Astrocyte (in vitro differentiated cells and primary cell): Measurements from ENCODE around the gene ATP12A. TPM values are rescaled to one million over a fixed set of nuclear protein-coding genes. Genes with fewer than 3 reads are reported as not detected.

Experiments
- DNase-seq: peaks from one replicate; pipeline ENCODE4 v3.0.0-alpha.2; 2010; ENCODE audit warnings: low read depth
- FAIRE-seq: peaks from 2 replicates; lab custom pipeline; 2011; peaks lifted over from hg19 to GRCh38; lab: Jason Lieb, UNC
- H2AFZ ChIP-seq: 2 replicates; pipeline ENCODE4 v1.6.0; 2012; ENCODE audit warnings: low read depth, low read length, inconsistent platforms
- H3K27ac ChIP-seq: 2 replicates; pipeline ENCODE4 v1.5.1; 2011; ENCODE audit warnings: low read depth, low read length, inconsistent platforms
- H3K27me3 ChIP-seq: 2 replicates; pipeline ENCODE4 v1.6.0; 2011; ENCODE audit warnings: low read length, inconsistent platforms; ENCODE audit not compliant: insufficient read depth
- H3K36me3 ChIP-seq: 2 replicates; pipeline ENCODE4 v1.5.1; 2011; ENCODE audit warnings: low read length, inconsistent platforms; ENCODE audit not compliant: insufficient read depth
- H3K4me1 ChIP-seq: 2 replicates; pipeline ENCODE4 v1.5.1; 2011; ENCODE audit warnings: low read length, inconsistent platforms; ENCODE audit not compliant: insufficient read depth
- H3K4me2 ChIP-seq: 2 replicates; pipeline ENCODE4 v1.6.0; 2012; ENCODE audit warnings: low read length, inconsistent platforms
- H3K4me3 ChIP-seq: 2 replicates; pipeline ENCODE4 v1.5.1; 2011; ENCODE audit warnings: low read depth, mild to moderate bottlenecking, low read length, inconsistent platforms; ENCODE audit not compliant: insufficient read depth
- H3K79me2 ChIP-seq: 2 replicates; pipeline ENCODE4 v1.6.0; 2012; ENCODE audit warnings: mild to moderate bottlenecking, low read length, inconsistent platforms; ENCODE audit not compliant: insufficient read depth
- H3K9ac ChIP-seq: 2 replicates; pipeline ENCODE4 v1.6.0; 2012; ENCODE audit warnings: mild to moderate bottlenecking, low read length, inconsistent platforms
- H3K9me3 ChIP-seq: 2 replicates; pipeline ENCODE4 v1.5.1; 2012; ENCODE audit warnings: low read depth, mild to moderate bottlenecking, low read length, inconsistent platforms; ENCODE audit not compliant: insufficient read depth
- H4K20me1 ChIP-seq: 2 replicates; pipeline ENCODE4 v1.6.0; 2012; ENCODE audit warnings: low read length, inconsistent platforms; ENCODE audit not compliant: insufficient read depth
- H3K27ac Mint-ChIP-seq: one replicate; pipeline ENCODE4 v1.8.0; 2021; ENCODE audit warnings: mild to moderate bottlenecking, mixed read lengths; ENCODE audit not compliant: unreplicated experiment
- H3K27me3 Mint-ChIP-seq: one replicate; pipeline ENCODE4 v1.8.0; 2021; ENCODE audit warnings: low read depth, mixed read lengths; ENCODE audit not compliant: unreplicated experiment
- H3K36me3 Mint-ChIP-seq: one replicate; pipeline ENCODE4 v1.8.0; 2021; ENCODE audit warnings: low read depth, mixed read lengths; ENCODE audit not compliant: unreplicated experiment
- H3K4me1 Mint-ChIP-seq: one replicate; pipeline ENCODE4 v1.8.0; 2021; ENCODE audit warnings: low read depth, mixed read lengths; ENCODE audit not compliant: unreplicated experiment
- H3K4me3 Mint-ChIP-seq: one replicate; pipeline ENCODE4 v1.8.0; 2021; ENCODE audit warnings: mild to moderate bottlenecking, moderate library complexity, mixed read lengths; ENCODE audit not compliant: unreplicated experiment
- H3K9me3 Mint-ChIP-seq: one replicate; pipeline ENCODE4 v1.8.0; 2021; ENCODE audit warnings: mild to moderate bottlenecking, mixed read lengths; ENCODE audit not compliant: unreplicated experiment
- EZH2 ChIP-seq: IDR thresholded peaks from 2 replicates; pipeline ENCODE4 v1.6.1; 2012; ENCODE audit warnings: mild to moderate bottlenecking, low read length, inconsistent platforms; ENCODE audit not compliant: insufficient read depth
- total RNA-seq: library from RNA; stranded (reverse); gene quantifications from 2 replicates; pipeline ENCODE4 v1.2.1, GENCODE V29; 2021
- TF ChIP-seq, protein P1 (sequence below): IDR thresholded peaks from 2 replicates; pipeline ENCODE4 v1.5.1; 2011; ENCODE audit warnings: low read depth, mild to moderate bottlenecking, inconsistent platforms, low read length, moderate library complexity; ENCODE audit not compliant: insufficient read depth

The ATP12A gene
- total RNA-seq, 1 donor from 2014 or later = not detected

DNA sequence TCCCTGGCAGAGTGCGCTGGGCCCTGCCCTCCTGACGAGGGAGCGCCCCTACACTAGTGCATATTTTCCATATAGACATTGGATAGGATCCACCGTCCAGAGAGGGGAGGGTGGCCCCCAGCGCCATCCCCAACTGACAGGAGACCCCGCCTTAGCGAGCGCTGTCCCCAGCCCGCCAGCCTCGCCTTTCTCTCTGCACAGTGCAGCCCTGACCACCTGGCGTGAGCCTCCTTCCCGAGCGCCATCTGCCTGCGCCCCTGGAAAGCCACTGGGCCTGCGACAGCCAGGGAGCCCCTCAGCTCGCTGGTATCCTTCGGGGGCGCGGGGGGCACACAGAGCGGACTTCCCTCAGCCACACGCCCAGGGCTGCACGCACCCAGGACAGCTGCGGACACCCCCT is 42.1 kb upstream of the ATP12A start:
- Mint-ChIP-seq H3K27me3 (no peaks in the 10 kb centered on the region), H3K27ac (no peak overlapping the region), H3K9me3 (no peaks in the 10 kb centered on the region), H3K4me3 (no peak overlapping the region), H3K4me1 (no peaks in the 10 kb centered on the region), H3K36me3 (no peaks in the 10 kb centered on the region)
- FAIRE-seq = no peak
- H2AFZ ChIP-seq = no peak overlapping the region
- no peak overlapping the region for H3K27ac ChIP-seq
- H3K4me3 ChIP-seq = no peak overlapping the region
- no peaks in the 10 kb centered on the region for H3K36me3 ChIP-seq
- no peaks in the 10 kb centered on the region for H3K79me2 ChIP-seq
- no peaks in the 10 kb centered on the region for H4K20me1 ChIP-seq
- no peak overlapping the region for H3K9ac ChIP-seq
- H3K27me3 ChIP-seq = no peaks in the 10 kb centered on the region
- no peak for DNase-seq
- TF ChIP-seq, protein P1, sequence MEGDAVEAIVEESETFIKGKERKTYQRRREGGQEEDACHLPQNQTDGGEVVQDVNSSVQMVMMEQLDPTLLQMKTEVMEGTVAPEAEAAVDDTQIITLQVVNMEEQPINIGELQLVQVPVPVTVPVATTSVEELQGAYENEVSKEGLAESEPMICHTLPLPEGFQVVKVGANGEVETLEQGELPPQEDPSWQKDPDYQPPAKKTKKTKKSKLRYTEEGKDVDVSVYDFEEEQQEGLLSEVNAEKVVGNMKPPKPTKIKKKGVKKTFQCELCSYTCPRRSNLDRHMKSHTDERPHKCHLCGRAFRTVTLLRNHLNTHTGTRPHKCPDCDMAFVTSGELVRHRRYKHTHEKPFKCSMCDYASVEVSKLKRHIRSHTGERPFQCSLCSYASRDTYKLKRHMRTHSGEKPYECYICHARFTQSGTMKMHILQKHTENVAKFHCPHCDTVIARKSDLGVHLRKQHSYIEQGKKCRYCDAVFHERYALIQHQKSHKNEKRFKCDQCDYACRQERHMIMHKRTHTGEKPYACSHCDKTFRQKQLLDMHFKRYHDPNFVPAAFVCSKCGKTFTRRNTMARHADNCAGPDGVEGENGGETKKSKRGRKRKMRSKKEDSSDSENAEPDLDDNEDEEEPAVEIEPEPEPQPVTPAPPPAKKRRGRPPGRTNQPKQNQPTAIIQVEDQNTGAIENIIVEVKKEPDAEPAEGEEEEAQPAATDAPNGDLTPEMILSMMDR = no peak
- no peak for TF ChIP-seq EZH2
- no peak overlapping the region for H3K4me2 ChIP-seq
- no peaks in the 10 kb centered on the region for H3K4me1 ChIP-seq
- no peaks in the 10 kb centered on the region for H3K9me3 ChIP-seq

DNA sequence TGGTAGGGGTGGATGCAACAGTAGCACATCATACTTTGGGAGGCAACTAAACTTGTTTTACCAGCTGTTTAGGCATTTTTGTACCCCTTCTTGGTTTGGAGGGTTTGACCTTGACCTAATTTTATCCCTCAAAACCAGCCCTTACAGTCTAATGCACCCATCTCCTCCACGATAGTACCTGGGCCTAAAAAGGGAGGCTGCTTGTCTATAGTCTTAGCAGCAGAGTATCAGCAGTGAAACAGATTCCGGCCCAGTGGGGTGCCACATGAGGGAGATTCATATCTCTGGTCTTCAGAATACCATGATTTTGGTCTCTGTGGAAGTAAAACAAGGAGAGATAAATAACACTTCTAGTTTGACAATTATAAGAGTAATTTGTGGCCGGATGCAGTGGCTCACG is 39.5 kb upstream of the ATP12A start:
- Histone ChIP-seq H3K4me2 (no peak overlapping the region), H3K4me3 (no peak overlapping the region), H3K79me2 (no peaks in the 10 kb centered on the region), H4K20me1 (no peaks in the 10 kb centered on the region), H3K27ac (no peak overlapping the region), H2AFZ (no peak overlapping the region), H3K9me3 (no peaks in the 10 kb centered on the region), H3K27me3 (no peaks in the 10 kb centered on the region), H3K4me1 (no peaks in the 10 kb centered on the region), H3K36me3 (no peaks in the 10 kb centered on the region), H3K9ac (no peak overlapping the region)
- FAIRE-seq = no peak
- TF ChIP-seq EZH2 = no peak
- TF ChIP-seq, protein P1 = no peak
- no peak overlapping the region for H3K4me3 Mint-ChIP-seq
- H3K9me3 Mint-ChIP-seq = no peaks in the 10 kb centered on the region
- no peak for DNase-seq
- H3K36me3 Mint-ChIP-seq = no peaks in the 10 kb centered on the region
- no peaks in the 10 kb centered on the region for H3K27me3 Mint-ChIP-seq
- peaks cover 8% of the 10 kb centered on the region for H3K4me1 Mint-ChIP-seq
- H3K27ac Mint-ChIP-seq = no peak overlapping the region

GRCh38 chr13:24642219-24642618 is 38.0 kb upstream of the ATP12A start:
- Histone ChIP-seq H3K36me3 (no peaks in the 10 kb centered on the region), H2AFZ (no peak overlapping the region), H3K4me3 (no peak overlapping the region), H3K4me2 (no peak overlapping the region), H3K27me3 (no peaks in the 10 kb centered on the region), H4K20me1 (no peaks in the 10 kb centered on the region), H3K9me3 (no peaks in the 10 kb centered on the region), H3K9ac (no peak overlapping the region), H3K27ac (no peak overlapping the region), H3K4me1 (no peaks in the 10 kb centered on the region), H3K79me2 (no peaks in the 10 kb centered on the region)
- H3K27me3 Mint-ChIP-seq = no peaks in the 10 kb centered on the region
- no peak for FAIRE-seq
- H3K4me1 Mint-ChIP-seq = peaks cover 8% of the 10 kb centered on the region
- no peaks in the 10 kb centered on the region for H3K36me3 Mint-ChIP-seq
- DNase-seq = no peak
- peaks cover 2% of the 10 kb centered on the region for H3K9me3 Mint-ChIP-seq
- TF ChIP-seq, protein P1 = no peak
- no peak for TF ChIP-seq EZH2
- no peak overlapping the region for H3K4me3 Mint-ChIP-seq
- H3K27ac Mint-ChIP-seq = no peak overlapping the region
